Measurements from ENCODE around the gene CASK. TPM values are rescaled to one million over a fixed set of nuclear protein-coding genes. Genes with fewer than 3 reads are reported as not detected.
A peak's percentile ranks its signal among the peaks of the same experiment; 100 is the strongest.
"Not testable (repeated sequence)": the region's sequence is repeated elsewhere in the genome, so short reads cannot be mapped to it uniquely, and the experiment has no call there.

The CASK gene
- total and polyA plus RNA-seq, 9 of the 15 experiments (the other 6 are each of a cell fraction or from before 2014, with no cell fraction given): 1.3 to 7.4 (median 5.2) TPM

GRCh38 chrX:41653125-41653524 lies 270.2 kb downstream of the CASK start:
- 14% methylated on average over 4 of the region's 4 CpGs for WGBS (ENCODE audit: insufficient coverage, low coverage, missing lambda C conversion rate)
- intact Hi-C loops (cut with micrococcal nuclease) (no loop called here), in situ Hi-C loops (cut with MboI) (no loop called here)
- H4K20me1 ChIP-seq (replicated peaks; ENCODE audit: control insufficient read depth, insufficient read depth, low read length): no peaks in the 10 kb centered on the region
- no peak for ATAC-seq
- TF ChIP-seq CGGBP1 (CRISPR knock-in tag; IDR thresholded peaks at IDR 0.05) (no peak), CEBPB (tag; IDR thresholded peaks at IDR 0.05) (peak; percentile 63)
- H3K36me3 ChIP-seq (ENCODE audit: control insufficient read depth, insufficient read depth, low read length): no peaks in the 10 kb centered on the region
- CTCF ChIA-PET (ENCODE audit: low intra/inter-chr PET ratio): no interaction called here
- H3K4me2 ChIP-seq (ENCODE audit: insufficient read depth, low read length): no peak overlapping the region
- no peak overlapping the region for H3K9ac ChIP-seq (ENCODE audit: insufficient read depth in 1 of 2, low read depth in 2 of 2, low read length in 2 of 2)
- H3K4me3 ChIP-seq: no peak overlapping the region
- no peaks in the 10 kb centered on the region for H3K79me2 ChIP-seq (ENCODE audit: control insufficient read depth, insufficient read depth, low read length)
- no peak for FAIRE-seq
- POLR2A ChIA-PET: no interaction called here
- no peak overlapping the region for H2AFZ ChIP-seq (ENCODE audit: low read depth, low read length)
- H3K27me3 ChIP-seq (ENCODE audit: control insufficient read depth in 2 of 2, insufficient read depth in 2 of 2, low read length in 2 of 2): no peaks in the 10 kb centered on the region
- no peak for DNase-seq (ENCODE audit: extremely low read depth in 1 of 4, low spot score in 3 of 4)
- no peak overlapping the region for H3K27ac ChIP-seq (ENCODE audit: extremely low read depth, low read depth, low read length)
- no peaks in the 10 kb centered on the region for H3K4me1 ChIP-seq (replicated peaks in 1 of 2; ENCODE audit: control insufficient read depth in 2 of 2, insufficient read depth in 2 of 2, low read length in 2 of 2)
- no peaks in the 10 kb centered on the region for H3K9me3 ChIP-seq (replicated peaks; ENCODE audit: control insufficient read depth, insufficient read depth, low read depth, low read length)
- no TSS peak for BruUV-seq (replicated peaks)
- H3K9me1 ChIP-seq (ENCODE audit: control insufficient read depth, insufficient read depth, low read length): no peaks in the 10 kb centered on the region

DNA sequence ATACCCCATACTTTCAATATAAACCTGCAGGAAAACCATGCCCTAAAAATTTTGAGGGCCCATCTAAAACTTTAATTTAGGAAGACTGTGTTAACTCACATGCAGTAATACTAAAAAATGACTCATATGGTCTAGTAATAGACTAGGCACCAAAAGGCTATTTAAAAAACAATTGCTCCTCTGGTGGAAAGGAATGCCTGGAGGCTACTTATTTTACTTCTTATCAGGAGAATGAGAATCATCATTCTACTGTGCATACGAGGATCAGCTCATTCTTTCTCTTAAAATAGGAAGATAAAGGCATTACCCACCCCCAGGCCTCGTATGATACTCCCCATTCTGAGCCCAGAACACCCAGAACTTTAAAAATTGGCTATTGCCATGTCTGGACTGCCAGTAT lies 277.2 kb downstream of the CASK start:
- H3K36me3 ChIP-seq (ENCODE audit: control insufficient read depth, insufficient read depth, low read length); POLR2A ChIA-PET; H3K9me3 ChIP-seq (replicated peaks; ENCODE audit: control insufficient read depth, insufficient read depth, low read depth, low read length); ATAC-seq; H3K4me3 ChIP-seq; DNase-seq (ENCODE audit: extremely low read depth in 1 of 4, low spot score in 3 of 4); H3K4me2 ChIP-seq (ENCODE audit: insufficient read depth, low read length); H3K79me2 ChIP-seq (ENCODE audit: control insufficient read depth, insufficient read depth, low read length); H2AFZ ChIP-seq (ENCODE audit: low read depth, low read length); in situ Hi-C loops (cut with MboI); H3K27me3 ChIP-seq (ENCODE audit: control insufficient read depth in 2 of 2, insufficient read depth in 2 of 2, low read length in 2 of 2); CTCF ChIA-PET (ENCODE audit: low intra/inter-chr PET ratio); H3K4me1 ChIP-seq (replicated peaks in 1 of 2; ENCODE audit: control insufficient read depth in 2 of 2, insufficient read depth in 2 of 2, low read length in 2 of 2); FAIRE-seq; H4K20me1 ChIP-seq (replicated peaks; ENCODE audit: control insufficient read depth, insufficient read depth, low read length); H3K27ac ChIP-seq (ENCODE audit: extremely low read depth, low read depth, low read length); H3K9ac ChIP-seq (ENCODE audit: insufficient read depth in 1 of 2, low read depth in 2 of 2, low read length in 2 of 2); BruUV-seq (replicated peaks); intact Hi-C loops (cut with micrococcal nuclease); H3K9me1 ChIP-seq (ENCODE audit: control insufficient read depth, insufficient read depth, low read length): not testable (repeated sequence)
- WGBS (ENCODE audit: insufficient coverage, low coverage, missing lambda C conversion rate): 0% methylated on average over 1 of the region's 2 CpGs
